Keratinocyte (primary cell): ENCODE results near the gene CFAP69. TPM values are rescaled to one million over a fixed set of nuclear protein-coding genes. Genes with fewer than 3 reads are reported as not detected.

Experiments used
- DNase-seq: peaks from one replicate; pipeline ENCODE4 v3.0.0-alpha.2; 2011; ENCODE audit warnings: low read depth, missing footprints, low spot score
- FAIRE-seq: peaks from 2 replicates; lab custom pipeline; 2011; peaks lifted over from hg19 to GRCh38; lab: Jason Lieb, UNC
- H2AFZ ChIP-seq: 2 replicates; pipeline ENCODE4 v1.6.0; 2012; ENCODE audit warnings: low read length, control low read depth, inconsistent platforms; ENCODE audit not compliant: control insufficient read depth
- H3K27ac ChIP-seq: 2 replicates; pipeline ENCODE4 v1.5.1; 2011; ENCODE audit warnings: low read length; ENCODE audit not compliant: control insufficient read depth, insufficient read depth
- H3K27me3 ChIP-seq: 3 replicates; pipeline ENCODE4 v1.6.0; 2011; ENCODE audit warnings: low read length; ENCODE audit not compliant: control insufficient read depth, insufficient read depth; ENCODE audit errors: extremely low read depth
- H3K36me3 ChIP-seq, 2 experiments: 2 replicates in 1 of 2; 3 replicates in 1 of 2; pipeline ENCODE4 v1.5.1; 2011; ENCODE audit warnings: low read length in 2 of 2, mild to moderate bottlenecking in 1 of 2; ENCODE audit not compliant: control insufficient read depth in 2 of 2, insufficient read depth in 2 of 2; ENCODE audit errors: extremely low read depth in 1 of 2
- H3K4me1 ChIP-seq: 3 replicates; pipeline ENCODE4 v1.5.1; 2011; ENCODE audit warnings: low read length; ENCODE audit not compliant: control insufficient read depth, insufficient read depth; ENCODE audit errors: extremely low read depth
- H3K4me2 ChIP-seq: 3 replicates; pipeline ENCODE4 v1.6.0; 2011; ENCODE audit warnings: low read depth, low read length; ENCODE audit not compliant: control insufficient read depth, insufficient read depth; ENCODE audit errors: extremely low read depth
- H3K4me3 ChIP-seq, 3 experiments: fragments of 200-600 bp in 1 of 3; sonication (generic) in 1 of 3; 2 replicates in 2 of 3; 3 replicates in 1 of 3; pipeline ENCODE4 v1.5.1; 2011 to 2016; ENCODE audit warnings: low read length in 3 of 3, mild to moderate bottlenecking in 3 of 3, control low read depth in 2 of 3, inconsistent platforms in 1 of 3, low read depth in 1 of 3, mixed read lengths in 1 of 3, mixed run types in 1 of 3, moderate library complexity in 1 of 3; ENCODE audit not compliant: control insufficient read depth in 2 of 3, insufficient read depth in 2 of 3; ENCODE audit errors: extremely low read depth in 1 of 3
- H3K79me2 ChIP-seq: 2 replicates; pipeline ENCODE4 v1.6.0; 2012; ENCODE audit warnings: low read length; ENCODE audit not compliant: control insufficient read depth, insufficient read depth
- H3K9ac ChIP-seq: 3 replicates; pipeline ENCODE4 v1.6.0; 2011; ENCODE audit warnings: low read length; ENCODE audit not compliant: control insufficient read depth, insufficient read depth; ENCODE audit errors: extremely low read depth
- H3K9me1 ChIP-seq: 3 replicates; pipeline ENCODE4 v1.6.0; 2011; ENCODE audit warnings: low read length; ENCODE audit not compliant: control insufficient read depth, insufficient read depth; ENCODE audit errors: extremely low read depth
- H3K9me3 ChIP-seq: 2 replicates; pipeline ENCODE4 v1.5.1; 2012; ENCODE audit warnings: low read depth, low read length; ENCODE audit not compliant: control insufficient read depth
- H4K20me1 ChIP-seq: 3 replicates; pipeline ENCODE4 v1.6.0; 2011; ENCODE audit warnings: low read length; ENCODE audit not compliant: control insufficient read depth, insufficient read depth; ENCODE audit errors: extremely low read depth
- CTCF ChIP-seq, 3 experiments: IDR thresholded peaks in 1 of 3; conservative IDR thresholded peaks in 1 of 3; optimal IDR thresholded peaks in 1 of 3; 2 replicates in 2 of 3; 3 replicates in 1 of 3; pipeline versions ENCODE3 to v1.5.1; 2011; ENCODE audit warnings: low read length in 3 of 3, mild to moderate bottlenecking in 3 of 3, moderate library complexity in 2 of 3, control low read depth in 1 of 3, inconsistent platforms in 1 of 3; ENCODE audit not compliant: insufficient read depth in 2 of 3; ENCODE audit errors: extremely low read depth in 1 of 3
- EZH2 ChIP-seq: IDR thresholded peaks from one replicate; pipeline ENCODE4 v1.6.1; 2012; ENCODE audit warnings: inconsistent platforms, mild to moderate bottlenecking, low read length, moderate library complexity
- dilution Hi-C: fragments of 300-500 bp; cut with MboI; formaldehyde crosslinking; loops from one replicate; pipeline ENCODE4 v1.7.0; 2020; ENCODE audit warnings: low sequenced_read_pairs; ENCODE audit not compliant: extremely low pct_ligation_motif_present
- polyA plus RNA-seq, 5 experiments: library from polyadenylated mRNA; depleted of rRNA in 3 of 5; stranded (reverse) in 3 of 5; stranded (forward) in 1 of 5; unstranded in 1 of 5; fragments of >200 nt; gene quantifications; 1 replicate in 1 of 5; 2 replicates in 3 of 5; 3 replicates in 1 of 5; pipeline versions ENCODE4 v1.2.1 to v1.2.3, GENCODE V29; 2011 to 2012; ENCODE audit warnings: missing spikeins in 2 of 5, low read depth in 1 of 5, low replicate concordance in 1 of 5

Gene CFAP69
- polyA plus RNA-seq, 1 donor (not counting 4 experiments of a cell fraction or from before 2014, with no cell fraction given): 1.6 TPM

- Histone ChIP-seq H3K27me3 (no peaks in the 10 kb centered on the region), H3K4me2 (no peak overlapping the region), H3K4me3 (no peak overlapping the region), H2AFZ (no peak overlapping the region), H3K79me2 (no peaks in the 10 kb centered on the region), H4K20me1 (no peaks in the 10 kb centered on the region), H3K9me3 (no peaks in the 10 kb centered on the region), H3K9ac (no peak overlapping the region), H3K4me1 (no peaks in the 10 kb centered on the region), H3K9me1 (no peaks in the 10 kb centered on the region), H3K36me3 (no peaks in the 10 kb centered on the region), H3K27ac (no peak overlapping the region)
- DNase-seq (no peak), FAIRE-seq (no peak)
- TF ChIP-seq EZH2 (no peak), CTCF (optimal IDR thresholded peaks at IDR 0.05 in 1 of 3, IDR thresholded peaks at IDR 0.05 in 1 of 3, conservative IDR thresholded peaks at IDR 0.05 in 1 of 3; ENCODE audit: extremely low read depth in 1 of 3, insufficient read depth in 2 of 3, low read length in 3 of 3) (no peak)
- dilution Hi-C loops: no loop called here
Measured at GRCh38 chr7:90313907-90314306, 68.9 kb downstream of the CFAP69 start.

DNA sequence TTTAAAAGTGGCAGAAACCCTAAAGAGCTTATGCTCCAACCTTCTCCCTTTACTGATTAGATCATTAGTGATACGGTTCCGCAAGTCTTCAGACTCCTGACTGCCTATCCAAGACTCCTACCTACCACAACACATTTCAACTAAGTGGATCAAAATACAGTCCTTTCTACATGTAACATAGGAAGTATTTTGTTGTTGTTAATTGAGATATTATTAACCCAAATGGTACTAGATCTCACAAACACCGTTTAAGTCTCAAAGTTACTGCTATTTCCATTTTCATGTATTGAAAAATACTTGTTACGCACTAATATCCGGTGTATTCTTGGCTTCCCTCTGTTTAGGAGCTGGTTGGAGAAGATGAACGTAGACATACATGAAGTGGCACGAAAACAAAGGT, 75.0 kb downstream of the CFAP69 start:
- DNase-seq: no peak
- no peak overlapping the region for H3K27ac ChIP-seq
- H3K9ac ChIP-seq: no peak overlapping the region
- TF ChIP-seq CTCF (optimal IDR thresholded peaks at IDR 0.05 in 1 of 3, IDR thresholded peaks at IDR 0.05 in 1 of 3, conservative IDR thresholded peaks at IDR 0.05 in 1 of 3; ENCODE audit: extremely low read depth in 1 of 3, insufficient read depth in 2 of 3, low read length in 3 of 3) (no peak), EZH2 (no peak)
- no peak overlapping the region for H3K4me2 ChIP-seq
- H3K9me3 ChIP-seq: no peaks in the 10 kb centered on the region
- no peak overlapping the region for H3K4me3 ChIP-seq
- H3K36me3 ChIP-seq: no peaks in the 10 kb centered on the region
- FAIRE-seq: no peak
- H3K79me2 ChIP-seq: no peaks in the 10 kb centered on the region
- H3K27me3 ChIP-seq: peaks cover 36% of the 10 kb centered on the region
- H3K9me1 ChIP-seq: no peaks in the 10 kb centered on the region
- peaks cover 3% of the 10 kb centered on the region for H3K4me1 ChIP-seq
- H4K20me1 ChIP-seq: no peaks in the 10 kb centered on the region
- dilution Hi-C loops: no loop called here
- H2AFZ ChIP-seq: no peak overlapping the region
